ENCODE data around the gene SLC40A1. TPM values are rescaled to one million over a fixed set of nuclear protein-coding genes. Genes with fewer than 3 reads are reported as not detected.

The SLC40A1 gene
- total RNA-seq: 7.5 and 8.3 TPM in 2 replicates

GRCh38 chr2:189580658-189581353 lies at the start of gene SLC40A1:
TSS of gene SLC40A1 (minus strand) at chr2:189580786. CDS start at chr2:189580460, 326 bp downstream.
- DNase-seq (ENCODE audit: low read depth): no peak
- TF ChIP-seq, protein P1, sequence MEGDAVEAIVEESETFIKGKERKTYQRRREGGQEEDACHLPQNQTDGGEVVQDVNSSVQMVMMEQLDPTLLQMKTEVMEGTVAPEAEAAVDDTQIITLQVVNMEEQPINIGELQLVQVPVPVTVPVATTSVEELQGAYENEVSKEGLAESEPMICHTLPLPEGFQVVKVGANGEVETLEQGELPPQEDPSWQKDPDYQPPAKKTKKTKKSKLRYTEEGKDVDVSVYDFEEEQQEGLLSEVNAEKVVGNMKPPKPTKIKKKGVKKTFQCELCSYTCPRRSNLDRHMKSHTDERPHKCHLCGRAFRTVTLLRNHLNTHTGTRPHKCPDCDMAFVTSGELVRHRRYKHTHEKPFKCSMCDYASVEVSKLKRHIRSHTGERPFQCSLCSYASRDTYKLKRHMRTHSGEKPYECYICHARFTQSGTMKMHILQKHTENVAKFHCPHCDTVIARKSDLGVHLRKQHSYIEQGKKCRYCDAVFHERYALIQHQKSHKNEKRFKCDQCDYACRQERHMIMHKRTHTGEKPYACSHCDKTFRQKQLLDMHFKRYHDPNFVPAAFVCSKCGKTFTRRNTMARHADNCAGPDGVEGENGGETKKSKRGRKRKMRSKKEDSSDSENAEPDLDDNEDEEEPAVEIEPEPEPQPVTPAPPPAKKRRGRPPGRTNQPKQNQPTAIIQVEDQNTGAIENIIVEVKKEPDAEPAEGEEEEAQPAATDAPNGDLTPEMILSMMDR (IDR thresholded peaks at IDR 0.05; ENCODE audit: insufficient read depth, low read length, poor library complexity, severe bottlenecking): no peak
- no peaks in the 10 kb centered on the region for H3K36me3 ChIP-seq (ENCODE audit: control insufficient read depth, insufficient read depth, low read length)
- peak within 1 kb of the TSS; percentile 45 for H3K4me3 ChIP-seq (ENCODE audit: low read depth, low read length)
- no peaks in the 10 kb centered on the region for H3K27me3 ChIP-seq (ENCODE audit: control insufficient read depth, insufficient read depth, low read length)

DNA sequence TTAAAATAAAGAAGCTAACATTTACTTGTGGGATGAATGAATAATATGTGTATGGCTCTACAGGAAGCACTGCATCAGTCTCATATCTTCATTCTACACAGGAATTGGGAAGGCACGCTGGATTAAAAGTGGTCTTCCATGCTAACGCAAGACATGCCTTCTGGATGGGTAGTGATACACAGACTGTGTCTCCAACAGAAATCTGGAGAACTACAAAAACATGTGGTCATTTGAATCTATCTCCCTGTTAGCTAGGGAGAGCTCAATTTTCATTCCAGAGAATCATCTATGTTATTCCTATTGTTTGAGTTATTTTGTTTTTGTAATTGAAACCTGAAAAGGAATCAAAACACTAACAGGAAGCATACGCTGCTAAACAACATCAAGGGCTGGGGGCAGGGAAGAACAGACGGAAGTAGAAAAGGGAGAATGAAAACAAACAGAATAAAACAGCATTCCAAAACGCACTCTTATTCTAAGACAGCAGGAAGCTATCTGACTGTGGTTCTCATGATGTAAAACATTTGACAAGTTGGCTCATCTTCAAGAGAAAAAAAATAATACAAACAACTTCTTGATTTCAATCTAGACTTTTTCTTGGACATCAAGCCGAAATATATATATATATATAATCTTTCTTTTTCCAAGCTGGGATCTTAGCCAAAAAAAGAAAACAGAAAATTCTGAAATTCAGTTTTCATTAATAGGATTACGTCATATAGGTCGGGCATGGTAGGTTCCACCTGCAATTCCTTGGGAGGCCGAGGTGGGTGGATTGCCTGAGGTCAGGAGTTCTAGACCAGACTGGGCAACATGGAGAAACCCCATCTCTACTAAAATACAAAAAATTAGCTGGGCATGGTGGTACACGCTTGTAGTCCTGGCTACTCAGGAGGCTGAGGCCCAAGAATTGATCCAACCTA lies 49.2 kb upstream of the SLC40A1 start:
- TF ChIP-seq, protein P1 (IDR thresholded peaks at IDR 0.05; ENCODE audit: insufficient read depth, low read length, poor library complexity, severe bottlenecking): no peak
- no peak for DNase-seq (ENCODE audit: low read depth)
- H3K4me3 ChIP-seq (ENCODE audit: low read depth, low read length): no peak overlapping the region

DNA sequence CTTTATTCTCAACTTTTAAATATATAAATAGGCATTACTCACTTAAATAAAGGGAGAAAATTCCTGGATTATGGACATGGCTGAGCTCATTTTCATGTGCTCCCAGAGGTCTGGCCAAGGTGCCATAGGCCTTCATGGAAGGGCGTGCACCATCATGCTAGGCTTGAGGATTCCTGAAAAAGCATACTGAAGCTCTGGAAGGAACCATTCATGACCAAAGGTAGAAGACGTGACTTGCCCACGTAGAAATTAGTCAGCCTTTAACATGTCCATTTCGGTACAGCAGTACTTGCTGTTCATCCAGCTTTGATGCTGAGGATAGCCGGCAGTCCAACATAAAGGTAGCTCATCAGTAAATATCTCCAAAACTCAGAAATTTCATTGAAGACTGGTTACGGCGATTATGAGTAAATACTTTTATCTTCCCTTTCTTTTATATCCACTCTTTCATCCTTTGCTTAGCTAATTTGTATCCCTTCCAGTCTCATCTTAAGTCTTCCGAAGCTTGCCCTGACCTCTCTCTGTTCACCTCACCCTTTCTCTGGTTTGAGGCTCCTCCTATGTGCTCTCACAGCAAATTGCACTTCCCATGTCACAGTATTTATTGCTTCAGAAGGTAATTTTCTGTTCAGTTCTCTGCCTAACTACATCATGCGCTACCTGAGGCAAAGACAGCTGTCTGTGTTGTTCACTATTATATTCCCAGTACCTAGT lies 48.4 kb upstream of the SLC40A1 start:
- Histone ChIP-seq H3K36me3 (ENCODE audit: control insufficient read depth, insufficient read depth, low read length) (no peaks in the 10 kb centered on the region), H3K4me3 (ENCODE audit: low read depth, low read length) (no peak overlapping the region), H3K27me3 (ENCODE audit: control insufficient read depth, insufficient read depth, low read length) (no peaks in the 10 kb centered on the region)
- DNase-seq (ENCODE audit: low read depth): no peak
- TF ChIP-seq, protein P1 (IDR thresholded peaks at IDR 0.05; ENCODE audit: insufficient read depth, low read length, poor library complexity, severe bottlenecking): no peak

More for the DNA sequence above, 49.2 kb upstream of the SLC40A1 start:
- H3K27me3 ChIP-seq (ENCODE audit: control insufficient read depth, insufficient read depth, low read length): no peaks in the 10 kb centered on the region
- no peaks in the 10 kb centered on the region for H3K36me3 ChIP-seq (ENCODE audit: control insufficient read depth, insufficient read depth, low read length)

DNA sequence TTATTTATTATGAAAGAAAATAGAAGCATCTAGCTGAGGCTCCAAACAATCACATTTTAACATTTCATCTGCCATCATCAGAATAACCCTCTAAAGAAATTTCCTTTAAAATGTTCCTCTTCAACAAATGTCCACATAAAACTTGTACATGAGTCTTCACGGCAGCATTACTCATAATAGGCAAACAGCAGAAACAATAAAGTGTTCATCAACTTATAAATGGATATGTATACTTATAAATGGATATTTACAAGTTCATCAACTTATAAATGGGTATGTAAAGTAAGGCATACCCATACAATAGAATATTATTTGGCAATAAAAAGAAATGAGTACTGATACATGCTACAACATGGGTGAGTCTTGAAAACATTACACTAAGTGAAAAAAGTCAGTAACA lies 47.2 kb upstream of the SLC40A1 start:
- no peak for DNase-seq (ENCODE audit: low read depth)
- TF ChIP-seq, protein P1 (IDR thresholded peaks at IDR 0.05; ENCODE audit: insufficient read depth, low read length, poor library complexity, severe bottlenecking): no peak
- Histone ChIP-seq H3K4me3 (ENCODE audit: low read depth, low read length) (no peak overlapping the region), H3K27me3 (ENCODE audit: control insufficient read depth, insufficient read depth, low read length) (no peaks in the 10 kb centered on the region), H3K36me3 (ENCODE audit: control insufficient read depth, insufficient read depth, low read length) (no peaks in the 10 kb centered on the region)

GRCh38 chr2:189625636-189626035 lies 45.0 kb upstream of the SLC40A1 start:
- DNase-seq (ENCODE audit: low read depth): no peak
- H3K36me3 ChIP-seq (ENCODE audit: control insufficient read depth, insufficient read depth, low read length): no peaks in the 10 kb centered on the region
- H3K27me3 ChIP-seq (ENCODE audit: control insufficient read depth, insufficient read depth, low read length): no peaks in the 10 kb centered on the region
- no peak overlapping the region for H3K4me3 ChIP-seq (ENCODE audit: low read depth, low read length)
- TF ChIP-seq, protein P1 (IDR thresholded peaks at IDR 0.05; ENCODE audit: insufficient read depth, low read length, poor library complexity, severe bottlenecking): no peak
